Inflammatory macrophage (primary cell): ENCODE results near the gene ETFRF1.

ENCODE experiments used
- DNase-seq, 2 donors: peaks; one replicate each; pipeline ENCODE4 v3.0.0-alpha.2; 2020 to 2022

ETFRF1 gene

GRCh38 chr12:25236190-25236589 lies 41.2 kb downstream of the ETFRF1 start:
- no peak for DNase-seq

- DNase-seq: no peak
These were observed 41.6 kb downstream of the ETFRF1 start for GRCh38 chr12:25236626-25237025.

- peak; percentile 50 to 56 for DNase-seq
These were observed 46.4 kb downstream of the ETFRF1 start for GRCh38 chr12:25241167-25242020.

GRCh38 chr12:25242981-25243679 lies 48.1 kb downstream of the ETFRF1 start:
- DNase-seq: no peak

GRCh38 chr12:25243680-25243990 lies 48.6 kb downstream of the ETFRF1 start:
- no peak for DNase-seq

GRCh38 chr12:25245491-25245890 lies 50.5 kb downstream of the ETFRF1 start:
- DNase-seq: no peak

- DNase-seq: no peak
These were observed 53.1 kb downstream of the ETFRF1 start for GRCh38 chr12:25248137-25248536.

- DNase-seq: no peak
These were observed 53.7 kb downstream of the ETFRF1 start for GRCh38 chr12:25248732-25249131.

GRCh38 chr12:25249931-25250738 lies 55.1 kb downstream of the ETFRF1 start:
- DNase-seq: peak; percentile 21 to 47

GRCh38 chr12:25250744-25251730 lies 56.0 kb downstream of the ETFRF1 start, which contains the start of gene KRAS:
KRAS (minus strand) TSS chr12:25250929.
- peak; percentile 90 for DNase-seq

GRCh38 chr12:25251769-25252168 lies 56.7 kb downstream of the ETFRF1 start:
- no peak for DNase-seq

GRCh38 chr12:25252946-25253345 lies 57.9 kb downstream of the ETFRF1 start:
- no peak for DNase-seq

- DNase-seq: no peak
These were observed 58.5 kb downstream of the ETFRF1 start for GRCh38 chr12:25253371-25254068.

- DNase-seq: no peak
These were observed 59.3 kb downstream of the ETFRF1 start for GRCh38 chr12:25254271-25254880.
